Neuronal stem cell (in vitro differentiated cells): ENCODE measurements around the gene IFI30.

ENCODE experiments used
- DNase-seq: peaks from one replicate; pipeline ENCODE4 v3.0.0-alpha.2; 2013; ENCODE audit warnings: low spot score
- H2AFZ ChIP-seq: one replicate; pipeline ENCODE4 v1.6.1; 2013; ENCODE audit warnings: mild to moderate bottlenecking, low read length, inconsistent platforms
- H2AK5ac ChIP-seq: 2 replicates; pipeline ENCODE4 v1.6.1; 2013; ENCODE audit warnings: low read depth, mild to moderate bottlenecking, inconsistent platforms, low read length, moderate library complexity, mixed read lengths
- H2BK120ac ChIP-seq: 2 replicates; pipeline ENCODE4 v1.6.1; 2013; ENCODE audit warnings: low read depth, mild to moderate bottlenecking, inconsistent platforms, low read length, moderate library complexity, mixed read lengths
- H2BK12ac ChIP-seq: one replicate; pipeline ENCODE4 v1.6.1; 2013; ENCODE audit warnings: low read length, inconsistent platforms
- H2BK15ac ChIP-seq: 2 replicates; pipeline ENCODE4 v1.6.1; 2013; ENCODE audit warnings: mild to moderate bottlenecking, low read length, inconsistent platforms, mixed read lengths
- H2BK5ac ChIP-seq: one replicate; pipeline ENCODE4 v1.6.1; 2013; ENCODE audit warnings: inconsistent platforms, mild to moderate bottlenecking, low read length, moderate library complexity
- H3K14ac ChIP-seq: one replicate; pipeline ENCODE4 v1.6.1; 2013; ENCODE audit warnings: low read length, inconsistent platforms
- H3K18ac ChIP-seq: 2 replicates; pipeline ENCODE4 v1.6.1; 2013; ENCODE audit warnings: low read length, inconsistent platforms
- H3K23ac ChIP-seq: 2 replicates; pipeline ENCODE4 v1.6.1; 2013; ENCODE audit warnings: low read depth, mild to moderate bottlenecking, mixed read lengths, low read length, inconsistent platforms; ENCODE audit not compliant: poor library complexity
- H3K27ac ChIP-seq: replicated peaks from 3 replicates; pipeline ENCODE4 v1.5.1; 2013; ENCODE audit warnings: low read length, inconsistent platforms
- H3K27me3 ChIP-seq, 3 experiments: 2 replicates each; pipeline ENCODE4 v1.6.1; 2013; ENCODE audit warnings: low read length in 3 of 3, mild to moderate bottlenecking in 2 of 3, inconsistent platforms in 1 of 3, low read depth in 1 of 3, mixed read lengths in 1 of 3, moderate library complexity in 1 of 3; ENCODE audit not compliant: control insufficient read depth in 3 of 3, insufficient read depth in 3 of 3
- H3K36me3 ChIP-seq, 2 donors: replicated peaks in 1 of 2; 2 replicates each; pipeline ENCODE4 v1.6.1; 2013; ENCODE audit warnings: low read length in 2 of 2; ENCODE audit not compliant: control insufficient read depth in 2 of 2, insufficient read depth in 2 of 2
- H3K4ac ChIP-seq: 2 replicates; pipeline ENCODE4 v1.6.1; 2013; ENCODE audit warnings: inconsistent platforms, mild to moderate bottlenecking, low read length, moderate library complexity
- H3K4me1 ChIP-seq, 2 donors: 1 replicate in 1 of 2; 2 replicates in 1 of 2; pipeline ENCODE4 v1.6.1; 2013; ENCODE audit warnings: low read length in 2 of 2, low read depth in 1 of 2; ENCODE audit not compliant: control insufficient read depth in 2 of 2, insufficient read depth in 1 of 2
- H3K4me2 ChIP-seq: one replicate; pipeline ENCODE4 v1.6.1; 2013; ENCODE audit warnings: mild to moderate bottlenecking, low read length, inconsistent platforms; ENCODE audit not compliant: insufficient read depth, poor library complexity, severe bottlenecking
- H3K4me3 ChIP-seq, 2 donors: 2 replicates each; pipeline ENCODE4 v1.5.1; 2013; ENCODE audit warnings: low read length in 2 of 2, mild to moderate bottlenecking in 2 of 2, inconsistent platforms in 1 of 2, moderate library complexity in 1 of 2
- H3K79me1 ChIP-seq: one replicate; pipeline ENCODE4 v1.6.1; 2013; ENCODE audit warnings: low read depth, mild to moderate bottlenecking, inconsistent platforms, low read length, moderate library complexity
- H3K9ac ChIP-seq: one replicate; pipeline ENCODE4 v1.6.1; 2013; ENCODE audit warnings: mild to moderate bottlenecking, low read depth, low read length, inconsistent platforms; ENCODE audit not compliant: poor library complexity
- H3K9me3 ChIP-seq, 2 donors: replicated peaks in 1 of 2; 2 replicates each; pipeline versions ENCODE3 to v1.6.1; 2013; ENCODE audit warnings: low read length in 2 of 2, mild to moderate bottlenecking in 2 of 2, inconsistent platforms in 1 of 2, low read depth in 1 of 2, mixed read lengths in 1 of 2, moderate library complexity in 1 of 2; ENCODE audit not compliant: control insufficient read depth in 2 of 2, insufficient read depth in 1 of 2
- H4K8ac ChIP-seq: one replicate; pipeline ENCODE4 v1.6.1; 2013; ENCODE audit warnings: low read depth, mild to moderate bottlenecking, inconsistent platforms, low read length, moderate library complexity
- H4K91ac ChIP-seq: one replicate; pipeline ENCODE4 v1.6.1; 2013; ENCODE audit warnings: low read length, low read depth, mild to moderate bottlenecking, inconsistent platforms; ENCODE audit not compliant: poor library complexity
- WGBS, 2 donors: extraction: QIAGEN DNeasy Blood & Tissue Kit; methylation state at CpG; one replicate each; pipeline ENCODE4 v1.1.7; 2013; ENCODE audit warnings: missing lambda C conversion rate in 2 of 2, mixed read lengths in 1 of 2; ENCODE audit not compliant: insufficient read length in 2 of 2, insufficient replicate concordance in 1 of 2; ENCODE audit errors: extremely low coverage in 2 of 2; 5-methylcytosine and 5-hydroxymethylcytosine counted together

The IFI30 gene

DNA sequence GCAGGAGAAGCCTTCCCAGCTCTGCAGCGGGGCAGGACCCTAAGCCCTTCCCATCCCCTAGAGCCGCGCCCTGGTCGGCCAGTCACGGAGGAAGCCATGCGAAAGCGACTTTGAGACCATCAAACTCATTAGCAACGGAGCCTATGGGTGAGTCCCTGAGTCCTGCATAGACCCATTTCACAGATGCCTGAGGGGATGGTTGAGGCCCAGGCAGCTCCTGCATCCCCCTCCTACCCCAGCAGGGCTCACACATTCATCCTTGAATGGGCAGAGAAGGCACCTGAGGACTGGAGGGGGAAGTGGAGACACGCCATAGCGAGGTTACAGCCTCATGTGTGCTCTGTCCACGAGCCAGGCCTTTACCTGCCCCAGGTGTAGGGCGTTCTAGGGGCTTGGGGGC is 44.8 kb upstream of the IFI30 start:
- Histone ChIP-seq H2BK120ac (no peak overlapping the region), H3K27me3 (no peaks in the 10 kb centered on the region), H2BK15ac (no peak overlapping the region), H3K27ac (no peak overlapping the region), H3K79me1 (no peaks in the 10 kb centered on the region), H2BK12ac (no peak overlapping the region), H3K4ac (no peak overlapping the region), H4K91ac (no peak overlapping the region), H3K23ac (no peak overlapping the region), H3K4me3 (no peak overlapping the region), H3K14ac (no peak overlapping the region), H3K4me1 (no peaks in the 10 kb centered on the region), H2AFZ (no peak overlapping the region), H4K8ac (no peak overlapping the region), H2BK5ac (no peak overlapping the region), H3K18ac (no peak overlapping the region), H3K36me3 (peaks cover 33 to 72% of the 10 kb centered on the region in 2 donors), H3K9ac (no peak overlapping the region), H3K4me2 (no peak overlapping the region), H3K9me3 (no peaks in the 10 kb centered on the region), H2AK5ac (no peak overlapping the region)
- DNase-seq, result no peak
- WGBS, 2 donors, result no CpG with 5 or more reads among the region's 12 CpGs

DNA sequence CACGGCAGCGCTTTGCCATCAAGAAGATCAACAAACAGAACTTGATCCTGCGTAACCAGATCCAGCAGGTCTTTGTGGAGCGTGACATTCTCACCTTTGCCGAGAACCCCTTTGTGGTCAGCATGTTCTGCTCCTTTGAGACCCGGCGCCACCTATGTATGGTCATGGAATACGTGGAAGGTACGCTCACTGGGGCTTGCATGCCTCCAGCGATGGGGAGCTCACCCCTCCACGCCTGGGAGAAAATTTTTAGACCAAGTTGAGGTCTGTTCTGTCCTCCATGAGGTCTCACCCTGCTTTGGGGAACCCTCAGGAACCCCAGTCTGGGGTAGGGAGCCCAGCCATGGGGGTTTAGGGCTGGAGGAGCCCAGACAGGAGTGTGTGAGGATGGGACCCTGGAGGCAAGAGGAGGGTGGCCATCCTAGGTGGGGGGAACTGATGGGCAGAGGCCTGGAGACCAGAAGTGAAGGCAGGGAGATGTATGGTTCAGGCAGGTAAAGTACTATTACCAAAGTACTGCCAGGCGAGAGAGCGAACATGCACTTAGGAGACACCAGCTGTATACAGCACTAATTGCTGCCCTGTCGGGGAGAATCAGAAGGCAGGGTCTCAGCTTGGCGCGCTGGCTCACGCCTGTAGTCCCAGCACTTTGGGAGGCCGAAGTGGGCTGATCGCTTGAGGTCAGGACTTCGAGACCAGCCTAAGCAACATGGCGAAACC is 42.9 kb upstream of the IFI30 start:
- Histone ChIP-seq H4K91ac (no peak overlapping the region), H3K14ac (no peak overlapping the region), H3K4ac (no peak overlapping the region), H3K18ac (no peak overlapping the region), H3K23ac (peak overlapping the region; percentile 80), H3K9me3 (peaks cover 0 to 2% of the 10 kb centered on the region in 2 donors), H3K27ac (no peak overlapping the region), H2BK12ac (no peak overlapping the region), H2BK120ac (no peak overlapping the region), H3K4me1 (no peaks in the 10 kb centered on the region), H3K27me3 (no peaks in the 10 kb centered on the region), H3K9ac (no peak overlapping the region), H2AK5ac (no peak overlapping the region), H2BK15ac (no peak overlapping the region), H3K4me2 (no peak overlapping the region), H3K79me1 (no peaks in the 10 kb centered on the region), H3K4me3 (peak overlapping the region in 1 of 2 donors; percentile 14), H3K36me3 (peaks cover 34 to 77% of the 10 kb centered on the region in 2 donors), H4K8ac (no peak overlapping the region), H2BK5ac (no peak overlapping the region), H2AFZ (no peak overlapping the region)
- no peak for DNase-seq
- no CpG with 5 or more reads among the region's 21 CpGs for WGBS, 2 donors

DNA sequence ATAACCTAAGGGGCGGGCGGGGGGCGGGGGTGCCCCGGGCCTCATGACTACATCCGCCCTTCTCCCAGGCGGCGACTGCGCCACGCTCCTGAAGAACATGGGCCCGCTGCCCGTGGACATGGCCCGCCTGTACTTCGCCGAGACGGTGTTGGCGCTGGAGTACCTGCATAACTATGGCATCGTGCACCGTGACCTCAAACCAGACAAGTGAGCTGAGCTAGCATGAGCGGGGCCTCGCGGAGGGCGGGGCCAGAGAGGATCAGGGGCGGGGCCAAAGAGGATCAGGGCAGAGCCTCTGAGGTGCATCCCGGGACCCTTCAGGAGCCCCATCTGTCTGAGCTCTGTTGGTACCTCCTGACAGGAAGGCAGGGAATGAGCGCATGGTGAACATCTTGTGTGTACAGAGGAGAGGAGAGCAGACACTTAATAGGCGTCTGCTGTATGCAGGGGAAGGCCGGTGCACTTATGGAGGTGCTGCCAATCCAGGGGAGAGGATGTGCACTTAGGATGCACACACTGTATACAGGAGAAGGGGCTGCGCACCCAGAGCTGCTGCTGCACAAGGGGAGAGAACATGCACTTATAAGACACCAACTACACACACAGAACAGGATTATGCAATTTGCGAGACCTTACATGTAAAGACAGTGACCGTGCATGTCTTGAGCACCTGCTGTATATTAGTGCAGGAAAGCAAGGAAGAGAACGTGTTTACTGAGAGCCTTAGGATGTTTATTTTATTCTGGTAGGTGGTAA is 41.6 kb upstream of the IFI30 start:
- no peak overlapping the region for H2BK12ac ChIP-seq
- H2BK15ac ChIP-seq, result no peak overlapping the region
- H3K4ac ChIP-seq, result no peak overlapping the region
- H3K27ac ChIP-seq, result no peak overlapping the region
- WGBS, 2 donors, result no CpG with 5 or more reads among the region's 31 CpGs
- H3K9me3 ChIP-seq, result peaks cover 0 to 2% of the 10 kb centered on the region in 2 donors
- H3K4me2 ChIP-seq, result no peak overlapping the region
- no peaks in the 10 kb centered on the region for H3K27me3 ChIP-seq
- H2BK120ac ChIP-seq, result no peak overlapping the region
- no peak overlapping the region for H3K18ac ChIP-seq
- H3K36me3 ChIP-seq, result peaks cover 33 to 83% of the 10 kb centered on the region in 2 donors
- no peak overlapping the region for H2BK5ac ChIP-seq
- H3K4me1 ChIP-seq, result no peaks in the 10 kb centered on the region
- H2AK5ac ChIP-seq, result no peak overlapping the region
- H4K8ac ChIP-seq, result no peak overlapping the region
- H3K9ac ChIP-seq, result no peak overlapping the region
- no peak overlapping the region for H2AFZ ChIP-seq
- H3K23ac ChIP-seq, result no peak overlapping the region
- H3K14ac ChIP-seq, result no peak overlapping the region
- H3K4me3 ChIP-seq, result no peak overlapping the region
- H4K91ac ChIP-seq, result no peak overlapping the region
- DNase-seq, result no peak
- no peaks in the 10 kb centered on the region for H3K79me1 ChIP-seq
